GM19452 (cell line): Measurements from ENCODE around the gene MYCT1.
"Not testable (repeated sequence)": the region's sequence is repeated elsewhere in the genome, so short reads cannot be mapped to it uniquely, and the experiment has no call there.

Experiments used
- ATAC-seq: cut with Tn5 transposase; IDR thresholded peaks from one replicate; pipeline ENCODE4 v1.9.1; 2021; ENCODE audit not compliant: unreplicated experiment

Gene MYCT1, protein sequence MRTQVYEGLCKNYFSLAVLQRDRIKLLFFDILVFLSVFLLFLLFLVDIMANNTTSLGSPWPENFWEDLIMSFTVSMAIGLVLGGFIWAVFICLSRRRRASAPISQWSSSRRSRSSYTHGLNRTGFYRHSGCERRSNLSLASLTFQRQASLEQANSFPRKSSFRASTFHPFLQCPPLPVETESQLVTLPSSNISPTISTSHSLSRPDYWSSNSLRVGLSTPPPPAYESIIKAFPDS

DNA sequence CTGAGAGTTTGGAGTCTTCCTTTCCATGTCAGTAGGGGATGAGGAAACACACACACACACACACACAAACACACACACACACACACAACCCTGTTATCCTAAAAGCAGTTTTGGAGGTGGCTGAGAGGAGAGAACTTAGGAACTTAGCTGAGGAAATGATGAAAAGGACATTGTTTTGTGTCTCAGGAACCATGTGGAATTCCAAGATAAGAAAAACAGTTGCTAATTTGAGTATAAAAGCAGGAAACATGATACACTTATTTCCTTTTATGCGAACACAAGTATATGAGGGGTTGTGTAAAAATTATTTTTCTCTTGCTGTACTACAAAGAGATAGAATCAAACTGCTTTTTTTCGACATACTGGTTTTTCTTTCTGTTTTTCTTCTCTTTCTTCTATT is at the start of gene MYCT1:
Gene MYCT1 (plus strand): TSS at position 264 of the 400 bp plus-strand sequence. CDS start 6 bp downstream, at position 270.
- no peak for ATAC-seq

DNA sequence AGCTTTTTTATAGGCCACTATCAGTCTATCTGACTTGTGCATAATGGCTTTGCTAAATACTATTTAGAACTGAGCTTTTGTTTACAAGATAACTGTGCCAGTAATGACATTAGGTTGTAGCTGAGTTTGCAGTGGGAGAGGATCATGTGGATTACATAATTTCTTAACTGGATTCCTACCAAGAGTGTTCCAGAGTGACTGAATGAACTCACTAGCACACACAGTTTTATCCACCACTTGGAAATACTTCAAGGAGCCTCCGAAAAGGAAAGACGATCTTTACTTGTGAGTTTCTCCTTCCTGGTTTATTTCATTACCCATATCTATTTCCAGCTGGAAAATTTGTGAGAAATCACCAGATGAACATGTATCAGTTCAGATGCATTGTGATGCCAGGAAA is 49.6 kb upstream of the MYCT1 start:
- ATAC-seq: no peak

DNA sequence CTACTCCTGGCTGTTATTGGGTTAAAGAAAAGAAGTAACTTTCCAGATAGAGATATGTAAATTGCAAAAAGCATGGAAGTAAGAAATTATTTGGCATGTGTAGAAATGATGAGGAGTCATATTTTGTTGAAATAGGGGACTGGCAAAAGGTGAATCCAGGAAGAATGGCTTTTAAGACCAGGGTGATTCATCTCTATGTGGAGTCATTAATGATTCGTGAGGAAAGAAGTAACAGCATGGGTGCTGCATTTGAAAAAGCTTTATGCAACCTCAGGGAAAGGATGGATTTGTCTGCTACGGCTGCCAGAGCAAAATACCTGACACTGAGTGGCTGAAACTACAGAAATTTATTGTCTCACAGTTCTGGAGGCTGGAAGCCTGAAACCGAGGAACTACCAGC is 45.7 kb upstream of the MYCT1 start:
- no peak for ATAC-seq

DNA sequence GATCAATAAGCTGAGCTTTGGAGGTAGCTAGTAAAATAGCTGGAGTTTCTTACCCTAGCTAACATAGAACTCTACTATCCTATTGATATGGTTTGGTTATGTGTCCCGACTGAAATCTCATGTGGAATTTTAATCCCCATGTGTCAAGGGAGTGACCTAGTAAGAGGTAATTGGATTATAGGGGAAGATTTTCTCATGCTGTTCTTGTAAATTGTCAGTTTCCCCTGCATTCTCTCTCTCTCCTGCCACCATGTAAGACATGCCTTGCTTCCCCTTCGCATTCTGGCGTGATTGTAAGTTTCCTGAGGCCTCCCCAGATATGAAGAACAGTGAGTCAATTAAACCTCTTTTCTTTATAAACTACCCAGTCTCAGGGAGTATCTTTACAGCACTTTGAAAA is 35.9 kb upstream of the MYCT1 start:
- ATAC-seq: no peak

DNA sequence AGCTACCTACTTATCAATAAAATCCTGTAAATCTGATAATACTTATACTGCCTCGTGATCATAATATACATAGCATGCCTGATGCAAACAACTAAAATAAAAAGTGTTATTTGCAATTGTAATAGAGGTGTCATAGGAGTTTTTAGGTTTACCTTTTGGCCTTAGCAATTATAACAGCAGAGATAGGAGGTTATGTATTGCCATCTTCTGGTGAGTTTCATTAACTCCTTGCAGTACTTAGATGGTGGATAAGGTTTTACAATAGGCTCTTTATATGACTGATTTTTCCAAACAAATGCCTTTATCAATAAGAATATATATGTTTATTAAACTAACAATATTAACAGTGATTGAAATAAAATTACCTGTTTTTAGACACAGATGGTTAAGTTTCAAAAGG is 27.8 kb upstream of the MYCT1 start:
- no peak for ATAC-seq

DNA sequence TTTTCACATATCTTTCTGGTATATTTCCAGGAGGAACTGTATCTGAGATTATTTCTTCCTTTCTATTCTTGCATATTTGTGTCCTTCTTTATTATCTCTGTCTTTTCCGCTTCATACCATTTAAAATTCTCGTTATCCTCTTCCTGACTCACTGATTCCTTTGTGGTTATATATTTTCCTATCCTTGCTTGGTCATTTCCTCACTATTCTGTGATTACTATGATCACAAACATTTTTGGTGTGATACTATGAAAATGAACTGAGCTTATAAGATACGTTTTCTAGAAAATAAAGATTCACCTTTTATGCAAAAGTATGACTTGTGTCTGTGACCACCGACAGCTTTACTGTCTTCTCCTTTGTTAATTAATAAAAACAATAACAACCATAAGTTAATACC is 26.5 kb upstream of the MYCT1 start:
- no peak for ATAC-seq

DNA sequence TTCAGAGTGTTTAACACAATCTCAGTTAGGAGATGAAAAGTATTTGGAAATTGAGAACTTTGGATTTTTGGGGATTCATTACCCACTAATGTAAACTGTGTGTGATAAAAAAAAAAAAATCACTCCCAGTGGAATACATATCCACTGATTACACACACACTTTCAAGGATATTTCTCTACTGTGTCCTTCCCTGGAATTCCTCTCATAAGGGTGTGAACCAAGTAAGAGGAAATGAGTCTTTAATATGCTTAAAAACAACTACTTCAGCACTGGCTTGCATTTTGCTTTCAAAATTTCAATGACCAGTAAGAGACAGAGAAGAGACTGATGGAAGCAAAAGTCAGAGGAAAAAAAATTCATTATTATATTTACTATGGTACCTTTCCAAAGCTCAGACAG is 24.5 kb upstream of the MYCT1 start:
- ATAC-seq: no peak

DNA sequence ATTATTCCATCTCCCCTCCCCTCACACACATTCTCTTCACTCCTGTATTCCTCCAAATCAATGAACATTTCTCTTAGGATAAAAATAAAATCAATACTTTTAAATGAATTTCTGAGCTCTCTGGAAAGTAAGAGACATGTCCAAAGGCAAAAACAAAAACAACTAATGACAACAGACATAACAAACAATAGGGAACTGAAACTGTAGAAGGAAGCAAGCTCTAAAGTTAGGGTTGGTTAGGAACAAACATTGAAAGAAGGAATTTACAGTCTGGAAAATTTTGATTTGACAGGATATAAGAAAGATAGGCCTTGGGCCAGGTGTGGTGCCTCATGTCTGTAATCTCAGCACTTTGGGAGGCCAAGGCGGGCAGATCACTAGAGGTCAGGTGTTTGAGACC is 17.5 kb upstream of the MYCT1 start:
- no peak for ATAC-seq

DNA sequence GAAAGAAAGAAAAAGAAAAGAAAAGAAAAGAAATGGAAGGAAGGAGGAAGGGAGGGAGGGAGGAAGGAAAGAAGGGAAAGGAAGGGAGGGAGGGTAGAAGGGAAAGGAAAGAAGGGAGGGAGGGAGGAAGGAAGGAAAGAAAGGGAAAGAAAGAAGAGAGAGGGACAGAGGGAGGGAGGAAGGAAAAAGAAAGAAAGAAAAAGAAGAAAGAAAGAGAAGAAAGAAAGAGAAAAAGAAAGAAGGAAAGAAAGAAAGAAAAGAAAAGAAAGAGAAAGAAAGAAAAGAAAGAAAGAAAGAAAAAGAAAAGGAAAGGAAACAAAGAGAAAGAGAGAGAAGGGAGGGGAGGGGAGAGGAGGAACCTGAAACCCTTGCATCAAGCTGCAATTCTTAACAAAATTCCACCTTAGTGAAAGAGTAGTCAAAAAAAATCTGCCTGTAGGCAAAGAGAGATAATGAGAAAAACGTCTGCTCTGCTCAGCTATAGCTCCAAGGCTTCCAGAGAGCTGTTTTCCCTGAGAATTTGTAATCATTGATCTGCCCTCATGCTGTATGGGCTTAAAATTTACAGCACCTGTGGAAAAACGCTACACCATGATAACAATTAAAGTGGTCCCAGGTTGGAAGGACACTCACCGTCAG is 16.7 kb upstream of the MYCT1 start:
- ATAC-seq: no peak

DNA sequence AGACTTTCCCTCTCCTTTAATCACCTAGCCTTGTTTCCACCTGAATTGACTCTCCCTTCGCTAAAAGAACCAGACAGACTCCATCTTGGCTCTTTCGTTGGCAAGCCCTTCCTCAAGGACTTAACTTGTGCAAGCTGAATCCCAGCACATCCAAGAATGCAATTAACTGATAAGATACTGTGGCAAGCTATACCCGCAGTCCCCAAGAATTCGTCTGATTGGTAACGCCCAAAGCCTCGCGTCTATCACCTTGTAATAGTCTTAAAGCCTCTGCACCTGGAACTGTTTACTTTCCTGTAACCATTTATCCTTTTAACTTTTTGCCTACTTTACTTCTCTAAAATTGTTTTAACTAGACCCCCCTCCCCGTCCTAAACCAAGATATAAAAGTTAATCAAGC is 15.6 kb upstream of the MYCT1 start:
- ATAC-seq: no peak

DNA sequence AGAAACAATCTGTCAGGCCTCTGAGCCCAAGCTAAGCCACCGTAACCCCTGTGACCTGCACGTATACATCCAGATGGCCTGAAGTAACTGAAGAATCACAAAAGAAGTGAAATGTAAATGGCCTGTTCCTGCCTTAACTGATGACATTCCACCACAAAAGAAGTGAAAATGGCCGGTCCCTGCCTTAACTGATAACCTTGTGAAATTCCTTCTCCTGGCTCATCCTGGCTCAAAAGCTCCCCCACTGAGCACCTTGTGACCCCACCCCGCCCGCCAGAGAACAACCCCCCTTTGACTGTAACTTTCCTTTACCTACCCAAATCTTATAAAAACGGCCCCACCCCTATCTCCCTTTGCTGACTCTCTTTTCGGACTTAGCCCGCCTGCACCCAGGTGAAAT is 14.8 kb upstream of the MYCT1 start:
- not testable (repeated sequence) for ATAC-seq

DNA sequence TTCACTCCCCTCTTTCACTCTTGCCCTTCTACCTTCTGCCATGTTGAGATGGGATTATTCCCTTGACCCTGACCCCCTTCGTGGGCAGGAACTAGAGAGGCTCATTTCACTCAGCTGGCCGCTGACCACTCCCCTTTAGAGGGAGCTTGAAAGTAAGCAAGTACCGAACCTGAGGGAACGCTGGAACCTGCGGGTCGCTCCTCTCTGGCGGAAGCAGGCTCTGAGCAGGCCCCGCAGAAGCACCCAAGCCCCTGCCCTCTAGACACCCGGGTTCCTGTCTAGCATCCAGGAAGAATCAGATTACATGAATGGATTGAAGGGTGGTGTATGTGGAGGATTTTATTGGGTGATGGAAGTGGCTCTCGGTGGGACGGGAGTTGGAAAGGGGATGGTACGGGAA is 11.9 kb upstream of the MYCT1 start:
- ATAC-seq: no peak

DNA sequence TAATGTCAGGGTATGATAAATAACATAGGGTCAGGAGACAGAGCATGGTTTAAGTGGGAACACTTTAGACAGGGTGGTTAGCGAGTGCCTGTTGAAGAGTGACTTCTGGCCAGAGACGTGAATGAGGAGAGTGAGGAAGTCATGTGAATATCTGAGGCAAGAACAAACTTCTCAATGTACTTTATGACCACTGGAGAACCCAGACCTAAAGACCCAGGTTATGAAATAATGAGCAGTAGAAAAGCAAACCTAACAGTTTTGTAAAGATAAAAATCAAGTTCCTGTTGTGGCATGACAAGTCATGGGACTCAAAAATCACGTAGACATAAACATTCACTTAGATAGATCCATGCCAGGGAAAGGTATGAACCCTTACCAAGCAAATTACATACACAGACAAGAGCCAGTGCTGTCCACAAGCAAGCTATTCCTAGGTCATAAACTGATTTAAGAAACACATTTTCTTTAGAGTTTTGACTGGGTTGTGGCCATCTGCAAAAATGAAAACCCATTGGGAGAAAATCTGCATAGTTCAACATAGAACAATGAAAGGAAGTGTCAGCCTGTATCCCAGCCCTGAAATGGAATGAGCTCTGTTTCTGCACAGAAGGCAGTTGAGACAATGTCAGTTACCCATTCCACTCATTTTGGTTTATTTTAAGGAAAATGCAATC is 2.2 kb upstream of the MYCT1 start:
- no peak for ATAC-seq

DNA sequence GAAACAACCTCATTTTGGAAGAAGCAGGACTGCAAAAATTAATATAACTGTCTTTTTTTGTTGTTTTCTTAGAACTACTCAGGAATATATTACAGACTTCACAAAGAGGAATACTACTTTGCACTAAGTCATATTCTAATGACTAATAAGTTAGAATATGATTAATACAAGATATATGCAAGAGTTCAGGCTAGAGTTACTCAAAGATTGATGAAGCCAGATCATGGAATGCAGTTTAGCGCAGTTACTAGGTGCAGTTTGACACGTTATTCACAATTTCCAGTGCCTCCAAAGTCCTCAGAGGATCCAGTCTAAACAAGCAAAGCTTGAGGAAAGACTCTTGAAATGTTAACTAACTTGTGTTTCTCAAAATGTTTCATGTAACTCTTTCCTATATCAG is 1.2 kb upstream of the MYCT1 start:
- no peak for ATAC-seq

DNA sequence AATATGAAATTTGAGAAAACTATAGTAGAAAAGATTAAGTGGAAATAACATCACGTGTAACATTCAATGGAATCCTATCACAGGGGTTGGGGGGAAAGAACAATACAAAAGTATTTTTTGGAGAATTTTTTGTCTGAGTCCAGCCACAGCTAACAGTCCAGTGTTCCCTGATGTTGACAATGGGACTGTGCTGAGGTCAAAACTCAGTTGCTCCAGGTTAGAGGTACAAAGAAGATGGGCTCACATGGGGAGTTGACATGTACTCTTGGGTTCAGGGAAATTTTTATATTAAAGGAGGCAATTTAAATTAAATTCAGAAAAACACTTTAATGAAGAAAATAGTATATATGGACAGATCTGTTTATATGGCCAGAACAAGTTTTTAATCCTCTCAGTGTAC is 995 bp downstream of the MYCT1 start:
- no peak for ATAC-seq

DNA sequence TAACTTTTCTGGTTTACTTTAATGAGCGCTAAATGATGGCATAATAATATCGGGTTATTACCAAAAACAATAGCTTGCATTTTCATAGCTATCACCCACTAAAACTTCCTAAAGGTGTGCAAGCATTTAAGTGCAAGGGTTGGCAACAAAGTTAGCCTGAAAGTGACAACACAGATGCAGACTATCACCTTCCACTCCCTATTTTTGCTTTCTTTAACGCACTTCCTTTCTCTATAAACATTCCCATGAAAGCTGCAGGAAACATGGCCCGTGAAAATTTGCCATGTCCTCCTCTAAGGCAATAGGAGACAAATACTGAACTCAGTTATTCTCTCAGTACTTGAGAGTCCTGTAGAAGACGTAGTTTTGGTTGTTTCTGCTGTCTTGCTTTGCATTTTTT is 2.7 kb downstream of the MYCT1 start:
- ATAC-seq: no peak

DNA sequence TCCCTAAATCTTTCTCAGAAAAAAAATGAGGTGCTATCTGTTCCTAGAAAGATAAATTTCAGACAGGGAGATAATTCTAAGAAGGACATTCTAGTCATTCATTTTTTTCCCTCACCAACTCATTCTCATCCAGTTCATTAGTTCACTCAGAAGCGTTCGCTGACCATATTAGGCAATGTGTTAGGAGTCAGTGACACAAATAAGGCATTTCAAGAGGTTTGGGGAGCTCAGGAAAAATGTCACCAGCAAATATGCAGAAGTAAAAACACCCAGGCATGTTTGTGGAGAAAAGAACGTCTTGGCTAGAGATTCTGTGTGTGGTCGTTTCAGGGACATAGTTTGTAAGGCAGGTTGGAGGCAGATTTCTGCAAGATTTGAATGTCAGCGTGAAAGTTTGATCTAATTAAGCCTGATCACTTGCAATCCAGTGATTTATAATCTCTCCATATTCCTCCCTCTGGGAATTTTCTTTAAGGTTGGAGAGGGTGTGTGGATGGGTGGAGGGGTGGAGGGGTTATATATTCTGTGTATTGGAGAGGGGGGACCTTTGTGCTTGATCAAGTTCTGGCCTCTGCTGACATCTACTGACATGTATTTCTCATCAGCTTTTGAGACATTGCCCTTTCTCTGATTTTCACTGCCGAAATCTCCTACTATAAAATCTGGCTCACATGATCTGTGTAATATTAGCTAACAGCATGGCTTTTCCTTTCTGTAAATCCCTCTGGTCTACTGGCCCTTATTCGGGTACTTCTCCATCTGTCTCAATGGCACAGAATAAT is 3.6 kb downstream of the MYCT1 start:
- no peak for ATAC-seq

DNA sequence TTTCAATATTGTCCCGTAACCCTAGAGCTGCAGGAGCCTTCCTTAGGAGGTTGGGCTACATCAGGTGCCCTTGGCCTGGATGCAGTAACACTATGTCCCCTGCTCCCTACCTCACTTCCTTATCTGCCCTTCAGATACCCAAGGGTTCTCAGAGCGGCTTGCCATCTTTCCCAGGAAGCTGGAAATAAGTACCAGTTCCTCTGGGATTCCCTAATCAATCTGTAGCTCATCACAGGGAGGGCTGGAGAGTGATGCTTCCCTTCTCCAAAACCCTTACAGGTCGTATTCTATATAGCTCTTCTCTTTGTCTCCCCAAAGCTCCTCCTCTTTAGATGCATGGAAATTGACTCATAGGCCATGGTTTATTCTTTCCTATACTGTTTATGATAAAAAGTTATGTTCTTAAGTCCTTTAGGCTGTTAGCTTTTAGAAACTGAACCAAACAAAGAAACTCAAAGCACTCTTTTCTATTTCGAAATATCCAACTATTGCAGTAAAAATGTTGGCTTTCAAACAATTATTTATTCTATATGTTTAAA is 4.2 kb downstream of the MYCT1 start:
- ATAC-seq: no peak

DNA sequence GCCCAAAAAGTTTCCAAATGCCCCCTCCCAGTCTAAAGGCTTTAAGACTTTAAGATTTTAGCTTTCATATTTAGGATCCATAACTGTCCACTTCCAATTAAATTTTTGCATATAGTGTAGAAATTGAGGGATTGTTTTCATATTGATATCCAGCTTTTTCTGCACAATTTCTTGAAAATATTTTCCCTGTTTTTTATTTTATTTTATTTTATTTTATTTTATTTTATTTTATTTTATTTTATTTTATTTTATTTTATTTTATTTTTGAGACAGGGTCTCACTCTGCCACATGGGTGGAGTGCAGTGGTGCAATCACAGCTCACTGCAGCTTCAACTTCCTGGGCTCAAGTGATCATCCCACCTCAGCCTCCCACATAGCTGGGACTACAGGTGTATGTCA is 6.1 kb downstream of the MYCT1 start:
- not testable (repeated sequence) for ATAC-seq

DNA sequence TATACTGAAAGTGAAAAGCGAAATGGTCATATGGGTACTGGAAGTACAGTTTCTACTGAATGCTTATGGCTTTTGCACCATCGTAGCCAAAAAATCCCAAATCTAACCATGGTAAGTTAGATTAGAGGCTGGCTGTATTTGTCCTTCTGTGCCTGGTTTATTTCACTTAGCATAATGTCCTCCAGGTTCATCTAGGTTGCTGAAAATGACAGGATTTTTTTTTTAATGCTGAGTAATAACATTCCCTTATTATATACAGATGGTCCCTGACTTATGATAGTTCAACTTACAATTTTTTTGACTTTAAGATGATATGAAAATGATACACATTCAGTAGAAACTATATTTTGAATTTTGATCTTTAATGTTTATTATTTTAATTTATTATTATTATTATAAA is 7.6 kb downstream of the MYCT1 start:
- no peak for ATAC-seq

DNA sequence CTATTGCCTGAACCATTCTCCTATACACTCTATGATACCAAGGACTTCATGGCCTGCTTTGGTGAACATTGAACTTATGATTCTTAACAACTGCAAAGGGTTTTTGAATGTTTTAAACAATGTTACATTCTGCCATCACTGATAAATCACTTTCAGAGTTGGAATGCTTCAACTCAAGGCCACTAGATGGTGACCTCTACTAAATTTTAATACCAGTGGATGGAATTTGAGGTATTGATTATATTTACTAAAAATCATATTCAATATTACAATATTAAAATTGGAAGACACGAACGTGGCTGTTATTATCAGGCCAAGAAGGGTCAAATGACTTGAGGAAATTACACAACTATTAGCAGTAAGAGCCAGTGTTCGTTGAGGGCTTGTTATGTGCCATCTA is 18.6 kb downstream of the MYCT1 start:
- no peak for ATAC-seq

DNA sequence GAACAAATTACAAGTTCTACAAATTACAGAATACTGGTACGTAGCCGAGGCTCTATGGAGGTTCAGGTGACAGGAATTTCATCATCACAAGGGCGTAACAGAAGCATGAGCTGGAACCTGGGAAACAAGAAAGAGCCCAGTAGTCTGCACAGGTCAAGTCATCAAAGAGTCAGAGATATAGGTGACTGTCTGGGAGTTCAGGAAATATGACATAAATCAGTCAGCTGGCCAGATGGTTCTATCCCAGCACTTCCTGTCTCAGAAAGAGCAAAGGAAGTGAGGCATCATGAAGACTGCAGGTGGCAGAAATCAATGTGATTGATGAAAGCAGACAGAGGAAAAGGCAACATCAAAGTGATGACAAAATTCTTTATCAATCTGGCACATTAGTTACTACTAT is 23.3 kb downstream of the MYCT1 start:
- no peak for ATAC-seq
